Ascending aorta (tissue), 2 donors: Measurements from ENCODE around the gene TGFA. TPM values are rescaled to one million over a fixed set of nuclear protein-coding genes. Genes with fewer than 3 reads are reported as not detected.

ENCODE experiments used
- DNase-seq, 2 donors: peaks; one replicate each; pipeline ENCODE4 v3.0.0-alpha.2; 2019; ENCODE audit warnings: low spot score in 2 of 2
- H3K27ac ChIP-seq, 2 donors: fragments of 200-600 bp; sonication (generic); one replicate each; pipeline ENCODE4 v1.5.1; 2016 to 2017; ENCODE audit warnings: mild to moderate bottlenecking in 1 of 2
- H3K27me3 ChIP-seq: fragments of 200-600 bp; sonication (generic); one replicate; pipeline ENCODE4 v1.5.1; 2017
- H3K36me3 ChIP-seq, 2 donors: fragments of 200-600 bp; sonication (generic); one replicate each; pipeline ENCODE4 v1.5.1; 2016
- H3K4me1 ChIP-seq, 2 donors: fragments of 200-600 bp; sonication (generic); one replicate each; pipeline ENCODE4 v1.5.1; 2016 to 2017; ENCODE audit warnings: mild to moderate bottlenecking in 1 of 2
- H3K4me3 ChIP-seq, 2 donors: fragments of 200-600 bp; sonication (generic); one replicate each; pipeline ENCODE4 v1.5.1; 2016 to 2017; ENCODE audit warnings: mild to moderate bottlenecking in 1 of 2
- H3K9me3 ChIP-seq, 2 donors: fragments of 200-600 bp; sonication (generic); one replicate each; pipeline ENCODE4 v1.5.1; 2016
- CTCF ChIP-seq, 3 experiments: fragments of 200-600 bp in 2 of 3; fragments of 450-650 bp in 1 of 3; sonication (generic) in 2 of 3; IDR thresholded peaks; one replicate each; pipeline ENCODE4 v1.5.1; 2016 to 2019; ENCODE audit warnings: antibody characterized with exemption in 3 of 3, mild to moderate bottlenecking in 1 of 3, moderate library complexity in 1 of 3
- intact Hi-C: fragments of 100-400 bp; cut with DNase I; formaldehyde crosslinking; loops from one replicate; pipeline ENCODE4 v1.15.1; 2023
- total RNA-seq: library from RNA; depleted of rRNA; stranded (reverse); fragments of >200 nt; gene quantifications from one replicate; pipeline ENCODE4 v1.1.0, GENCODE V29; 2016

The TGFA gene
- total RNA-seq, 1 donor from 2014 or later, result 1.8 TPM

GRCh38 chr2:70536517-70537055, 17.0 kb downstream of the TGFA start:
- Histone ChIP-seq H3K27me3 (no peaks in the 10 kb centered on the region), H3K9me3 (peaks cover 0 to 3% of the 10 kb centered on the region in 2 donors), H3K36me3 (no peaks in the 10 kb centered on the region), H3K4me3 (no peak overlapping the region), H3K27ac (no peak overlapping the region), H3K4me1 (no peaks in the 10 kb centered on the region)
- intact Hi-C loops, result no loop called here
- DNase-seq, result no peak
- TF ChIP-seq CTCF (IDR thresholded peaks at IDR 0.05), result no peak

- Histone ChIP-seq H3K4me1 (no peaks in the 10 kb centered on the region), H3K27ac (no peak overlapping the region), H3K4me3 (no peak overlapping the region), H3K9me3 (peaks cover 0 to 3% of the 10 kb centered on the region in 2 donors), H3K27me3 (no peaks in the 10 kb centered on the region), H3K36me3 (no peaks in the 10 kb centered on the region)
- TF ChIP-seq CTCF (IDR thresholded peaks at IDR 0.05), result no peak
- intact Hi-C loops, result no loop called here
- no peak for DNase-seq
These were observed 18.1 kb downstream of the TGFA start for GRCh38 chr2:70535573-70535972.

GRCh38 chr2:70534183-70534836, 19.3 kb downstream of the TGFA start:
- Histone ChIP-seq H3K4me1 (no peaks in the 10 kb centered on the region), H3K27ac (no peak overlapping the region), H3K27me3 (no peaks in the 10 kb centered on the region), H3K36me3 (no peaks in the 10 kb centered on the region), H3K4me3 (no peak overlapping the region), H3K9me3 (peaks cover 0 to 3% of the 10 kb centered on the region in 2 donors)
- DNase-seq, result no peak
- no peak for TF ChIP-seq CTCF (IDR thresholded peaks at IDR 0.05)
- intact Hi-C loops, result no loop called here

- TF ChIP-seq CTCF (IDR thresholded peaks at IDR 0.05), result no peak
- DNase-seq, result no peak
- intact Hi-C loops, result no loop called here
- no peaks in the 10 kb centered on the region for H3K4me1 ChIP-seq
- no peak overlapping the region for H3K27ac ChIP-seq
- peaks cover 0 to 3% of the 10 kb centered on the region in 2 donors for H3K9me3 ChIP-seq
- H3K27me3 ChIP-seq, result no peaks in the 10 kb centered on the region
- H3K36me3 ChIP-seq, result no peaks in the 10 kb centered on the region
- H3K4me3 ChIP-seq, result no peak overlapping the region
These were observed 21.2 kb downstream of the TGFA start for GRCh38 chr2:70532244-70532935.

- TF ChIP-seq CTCF (IDR thresholded peaks at IDR 0.05), result no peak
- H3K36me3 ChIP-seq, result no peaks in the 10 kb centered on the region
- no peaks in the 10 kb centered on the region for H3K4me1 ChIP-seq
- intact Hi-C loops, result no loop called here
- H3K27me3 ChIP-seq, result no peaks in the 10 kb centered on the region
- no peak overlapping the region for H3K4me3 ChIP-seq
- no peak overlapping the region for H3K27ac ChIP-seq
- peaks cover 0 to 1% of the 10 kb centered on the region in 2 donors for H3K9me3 ChIP-seq
- no peak for DNase-seq
These were observed 22.1 kb downstream of the TGFA start for GRCh38 chr2:70531419-70532086.
